OCI-LY3 (cell line): ENCODE data around the gene TPRG1.

Source experiments
- CTCF ChIP-seq: fragments of 200-600, 300-600 bp; sonication (generic); IDR thresholded peaks from 2 replicates; pipeline ENCODE4 v1.5.1; 2014; ENCODE audit warnings: antibody characterized with exemption, low read length, low read depth
- EZH2phosphoT487 ChIP-seq: fragments of 200-600 bp; shearing (Covaris generic); IDR thresholded peaks from 2 replicates; pipeline ENCODE4 v1.6.1; 2018; ENCODE audit warnings: antibody characterized with exemption, mixed run types, low read depth

DNA sequence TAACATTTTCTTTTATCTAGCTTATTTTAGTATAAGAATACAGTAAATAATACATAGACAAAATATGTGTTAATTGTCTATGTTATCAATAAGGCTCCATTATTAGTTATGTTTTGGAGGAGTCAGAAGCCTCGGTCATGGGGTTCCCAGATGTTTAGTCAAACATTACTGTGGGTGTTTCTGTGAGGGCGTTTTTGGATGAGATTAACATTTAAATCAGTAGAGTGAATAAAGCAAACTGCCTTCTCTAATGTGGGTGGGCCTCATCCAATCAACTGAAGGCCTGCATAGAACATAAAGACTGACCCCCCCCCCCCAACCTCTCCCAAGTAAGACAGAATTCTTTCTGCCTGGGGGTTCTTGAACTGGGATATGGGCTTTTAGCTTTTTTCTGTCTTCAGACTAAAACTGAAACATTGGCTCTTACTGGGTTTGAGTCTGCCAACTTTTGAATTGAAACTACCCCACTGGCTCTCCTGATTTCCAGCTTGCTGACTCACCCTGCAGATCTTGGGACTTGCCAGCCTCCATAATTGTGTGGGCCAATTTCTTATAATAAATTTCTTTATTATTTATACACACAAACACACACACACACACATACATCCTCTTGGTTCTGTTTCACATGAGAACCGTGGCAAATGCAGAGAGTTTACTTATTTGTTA lies 192.0 kb downstream of the TPRG1 start:
- TF ChIP-seq CTCF = no peak
- TF ChIP-seq EZH2phosphoT487 = no peak
